Skeletal muscle cell (primary cell): ENCODE data around the gene PHOSPHO1.
A peak's percentile ranks its signal among the peaks of the same experiment; 100 is the strongest.
"Not testable (repeated sequence)": the region's sequence is repeated elsewhere in the genome, so short reads cannot be mapped to it uniquely, and the experiment has no call there.

Experiments
- DNase-seq: peaks from one replicate; pipeline ENCODE4 v3.0.0-alpha.2; 2010; ENCODE audit warnings: low read depth
- H3K4me3 ChIP-seq: 2 replicates; pipeline ENCODE4 v1.5.1; 2011; ENCODE audit warnings: low read depth, mild to moderate bottlenecking, control low read depth, low read length, moderate library complexity

PHOSPHO1 gene

DNA sequence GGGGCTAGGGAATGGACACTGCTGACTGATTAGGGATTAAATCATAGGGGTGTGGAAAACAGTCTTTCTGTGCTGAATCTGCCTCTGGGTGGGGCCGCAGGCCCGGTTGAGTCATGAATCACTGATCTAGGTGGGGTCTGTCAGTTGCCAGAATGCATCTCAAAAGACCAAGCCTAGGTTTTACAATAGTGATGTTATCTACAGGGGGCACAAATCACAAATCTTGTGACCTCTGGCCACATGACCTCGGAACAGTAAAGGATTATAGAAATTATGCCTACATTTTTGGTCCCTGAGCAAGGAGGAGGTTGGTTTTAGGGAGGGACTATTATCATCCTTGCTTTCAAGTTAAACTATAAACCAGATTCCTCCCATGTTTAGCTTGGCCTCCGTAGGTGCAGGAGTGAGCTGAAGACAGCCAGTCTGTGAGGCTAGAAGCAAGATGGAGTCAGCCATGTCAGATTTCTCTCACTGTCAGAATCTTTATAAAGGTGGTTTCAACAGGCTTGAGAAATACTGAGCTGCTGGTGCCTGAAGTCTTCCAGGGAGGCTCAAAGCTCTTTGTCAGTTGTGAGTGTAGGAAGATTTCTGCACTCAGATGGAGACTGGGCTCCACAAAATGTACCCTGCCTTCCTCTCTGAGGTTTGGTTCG, 33.1 kb downstream of the PHOSPHO1 start:
- no peak for DNase-seq
- H3K4me3 ChIP-seq: no peak overlapping the region

DNA sequence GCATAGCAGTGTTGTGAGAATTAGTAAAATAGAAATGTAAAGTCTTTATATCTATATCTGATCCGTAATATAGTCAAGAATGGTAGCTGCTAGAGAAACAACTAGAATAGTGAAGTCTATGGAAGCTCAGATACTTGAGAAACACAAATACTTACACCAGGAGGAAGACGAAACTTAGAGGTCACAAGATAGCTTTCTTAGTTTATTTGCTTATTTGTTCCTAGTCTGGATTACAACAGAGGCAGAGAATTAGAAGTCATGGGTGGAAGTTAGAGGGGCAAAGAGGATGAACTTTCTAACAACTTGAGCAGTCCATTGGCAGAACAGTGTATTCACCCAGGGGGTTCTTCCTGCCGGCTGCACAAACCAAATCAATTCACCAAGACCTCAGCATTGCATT, 34.1 kb downstream of the PHOSPHO1 start:
- DNase-seq: no peak
- H3K4me3 ChIP-seq: no peak overlapping the region

GRCh38 chr17:49195751-49196150, 34.8 kb downstream of the PHOSPHO1 start:
- DNase-seq: no peak
- no peak overlapping the region for H3K4me3 ChIP-seq

- peak overlapping the region; percentile 85 for H3K4me3 ChIP-seq
- no peak for DNase-seq
Observed at GRCh38 chr17:49194297-49194607, 36.3 kb downstream of the PHOSPHO1 start.

- H3K4me3 ChIP-seq: peak overlapping the region; percentile 85
- DNase-seq: peak; percentile 36
Observed at GRCh38 chr17:49193513-49194296, 36.9 kb downstream of the PHOSPHO1 start.

- H3K4me3 ChIP-seq: peak overlapping the region; percentile 85
- peak; percentile 42 for DNase-seq
Observed at GRCh38 chr17:49191917-49192741, 38.5 kb downstream of the PHOSPHO1 start.

DNA sequence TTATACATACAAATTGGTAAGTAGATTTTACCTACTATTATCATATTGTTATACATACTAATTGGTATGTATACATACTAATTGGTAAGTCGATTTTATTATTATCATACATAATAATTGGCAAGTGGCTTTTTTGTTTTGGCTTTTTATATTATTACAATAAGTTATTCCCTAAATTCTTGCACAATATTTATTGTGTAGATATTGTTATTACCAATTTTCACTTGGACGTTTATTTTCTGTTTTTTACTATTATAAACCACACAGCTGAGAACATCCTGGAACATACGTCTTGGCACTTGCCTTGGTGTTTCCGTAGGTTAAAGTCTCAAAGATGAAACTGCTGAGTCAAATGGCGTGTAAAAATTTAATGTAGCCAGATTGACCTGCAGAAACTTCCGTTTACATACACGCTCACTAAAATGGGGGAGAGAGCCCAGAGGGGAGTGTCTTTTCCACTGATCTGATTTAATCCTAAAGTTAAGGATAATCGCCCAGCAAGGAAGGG, 39.1 kb downstream of the PHOSPHO1 start:
- peak overlapping the region; percentile 85 for H3K4me3 ChIP-seq
- DNase-seq: no peak

DNA sequence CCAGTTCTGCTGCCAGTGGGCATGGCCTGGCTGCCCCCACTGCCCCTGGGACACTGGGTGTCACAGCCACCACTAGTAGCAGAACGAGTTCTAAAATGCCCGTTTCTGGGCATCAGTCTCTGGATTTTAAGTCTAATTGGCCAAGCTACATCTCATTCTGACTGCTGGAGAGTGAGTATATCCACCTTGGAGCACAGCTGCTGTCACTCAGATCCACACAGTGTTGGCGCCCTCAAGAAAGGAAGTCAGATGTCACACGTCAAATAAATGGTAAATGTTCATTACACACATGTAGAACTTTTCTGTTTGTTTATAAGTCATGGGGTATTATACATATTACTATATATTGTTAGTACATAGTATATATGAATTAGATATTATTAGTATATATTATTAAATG, 39.7 kb downstream of the PHOSPHO1 start:
- H3K4me3 ChIP-seq: no peak overlapping the region
- no peak for DNase-seq

DNA sequence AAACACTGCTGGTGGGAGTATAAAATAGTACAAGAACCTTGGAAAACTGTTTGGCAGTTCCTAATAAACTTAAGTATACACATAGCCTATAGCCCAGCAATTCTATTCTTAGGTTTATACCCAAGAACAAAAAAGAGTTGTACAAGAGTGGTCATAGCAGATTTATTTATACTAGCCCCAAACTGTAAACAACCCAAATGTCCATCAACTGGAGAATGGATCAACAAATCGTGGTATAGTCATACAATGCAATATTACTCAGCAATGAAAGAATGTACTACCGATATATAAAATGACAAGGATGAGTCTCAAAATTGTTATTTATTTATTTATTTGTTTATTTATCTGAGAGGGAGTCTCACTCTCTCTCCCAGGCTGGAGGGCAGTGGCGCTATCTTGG, 43.3 kb downstream of the PHOSPHO1 start:
- no peak overlapping the region for H3K4me3 ChIP-seq
- DNase-seq: no peak

GRCh38 chr17:49185381-49185780, 45.2 kb downstream of the PHOSPHO1 start:
- not testable (repeated sequence) for H3K4me3 ChIP-seq, DNase-seq

DNA sequence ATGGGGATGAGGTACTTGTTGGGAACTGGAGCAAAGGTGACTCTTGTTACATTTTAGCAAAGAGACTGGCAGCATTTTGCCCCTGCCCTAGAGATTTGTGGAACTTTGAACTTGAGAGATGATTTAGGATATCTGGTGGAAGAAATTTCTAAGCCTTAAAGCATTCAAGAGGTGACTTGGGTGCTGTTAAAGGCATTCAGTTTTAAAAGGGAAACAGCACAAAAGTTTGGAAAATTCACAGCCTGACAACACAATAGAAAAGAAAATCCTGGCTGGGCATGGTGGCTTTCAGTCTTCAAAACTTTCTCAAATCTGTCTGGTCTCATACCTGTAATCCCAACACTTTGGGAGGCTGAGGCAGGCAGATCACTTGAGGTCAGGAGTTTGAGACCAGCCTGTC, 46.1 kb downstream of the PHOSPHO1 start:
- DNase-seq, H3K4me3 ChIP-seq: not testable (repeated sequence)

DNA sequence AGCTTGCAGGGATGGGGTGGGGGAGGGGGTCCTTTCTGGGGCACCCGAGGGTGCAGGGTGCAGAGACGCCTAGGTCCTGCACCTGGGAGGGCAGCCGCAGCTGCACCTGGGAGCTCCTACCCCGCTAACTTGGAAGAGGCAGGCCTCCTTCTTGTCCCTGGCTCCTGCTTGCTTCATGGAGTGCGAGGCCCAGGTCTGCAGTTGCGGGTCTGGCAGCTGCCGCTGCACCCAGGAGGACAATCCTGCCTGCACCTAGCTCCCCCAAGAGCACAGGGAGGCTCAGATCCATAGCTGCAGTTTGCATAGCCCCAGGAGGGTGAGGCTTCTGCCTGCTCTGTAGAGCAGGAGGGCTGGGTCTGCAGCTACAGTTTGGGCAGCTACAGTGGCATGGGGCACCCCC, 46.8 kb downstream of the PHOSPHO1 start:
- H3K4me3 ChIP-seq: no peak overlapping the region
- no peak for DNase-seq

DNA sequence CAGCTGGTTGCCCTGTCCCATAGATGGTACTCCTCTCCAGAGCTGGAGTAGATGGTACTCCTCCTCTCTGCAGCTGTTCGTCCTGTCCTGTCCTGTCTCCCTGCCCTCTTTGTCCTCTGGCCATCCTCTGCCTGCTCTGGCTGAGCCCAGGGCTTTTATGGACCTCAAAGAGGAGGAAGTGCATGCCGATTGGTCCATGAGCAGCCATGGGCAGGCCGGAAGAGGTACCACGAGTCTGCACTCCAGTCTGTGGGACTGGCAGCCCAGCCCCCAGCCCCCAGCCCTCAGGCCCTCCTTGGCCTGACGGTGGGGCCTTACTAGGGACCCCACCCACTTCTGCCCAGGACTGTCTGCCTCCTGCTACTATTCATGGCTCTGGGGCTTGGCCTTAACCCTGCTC, 47.2 kb downstream of the PHOSPHO1 start:
- DNase-seq: no peak
- no peak overlapping the region for H3K4me3 ChIP-seq

DNA sequence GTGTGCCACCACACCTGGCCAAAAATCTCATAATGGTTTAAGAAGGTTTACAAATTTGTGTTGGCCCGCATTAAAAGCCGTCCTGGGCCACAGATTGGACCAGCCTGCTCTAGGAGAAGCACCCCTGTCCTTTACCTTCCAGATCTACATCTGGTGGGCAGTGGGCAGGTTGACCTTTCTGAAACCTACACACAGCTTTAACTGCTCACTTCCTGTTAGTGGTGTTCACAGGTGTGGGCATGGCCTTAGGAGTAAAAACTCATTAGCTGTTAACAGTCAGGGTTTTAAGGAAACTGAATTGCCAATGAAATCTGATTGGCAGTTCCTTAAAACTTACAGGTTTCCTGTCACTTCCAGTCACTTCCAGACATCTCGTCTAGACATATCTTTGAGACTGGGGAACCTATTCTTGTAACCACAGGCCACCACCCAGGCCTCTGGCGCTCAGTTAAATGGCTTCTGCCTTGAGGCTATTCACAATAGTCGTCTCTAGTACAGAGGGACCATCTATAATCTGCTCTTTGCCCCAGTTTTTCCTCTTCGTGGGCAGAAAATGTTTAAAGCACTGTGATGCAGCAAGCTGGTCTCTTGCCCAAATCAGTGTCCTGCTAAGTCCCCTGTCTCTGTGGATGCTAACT, 49.5 kb downstream of the PHOSPHO1 start:
- H3K4me3 ChIP-seq: no peak overlapping the region
- DNase-seq: no peak

- no peak overlapping the region for H3K4me3 ChIP-seq
- no peak for DNase-seq
Observed at GRCh38 chr17:49180303-49180702, 50.3 kb downstream of the PHOSPHO1 start.

DNA sequence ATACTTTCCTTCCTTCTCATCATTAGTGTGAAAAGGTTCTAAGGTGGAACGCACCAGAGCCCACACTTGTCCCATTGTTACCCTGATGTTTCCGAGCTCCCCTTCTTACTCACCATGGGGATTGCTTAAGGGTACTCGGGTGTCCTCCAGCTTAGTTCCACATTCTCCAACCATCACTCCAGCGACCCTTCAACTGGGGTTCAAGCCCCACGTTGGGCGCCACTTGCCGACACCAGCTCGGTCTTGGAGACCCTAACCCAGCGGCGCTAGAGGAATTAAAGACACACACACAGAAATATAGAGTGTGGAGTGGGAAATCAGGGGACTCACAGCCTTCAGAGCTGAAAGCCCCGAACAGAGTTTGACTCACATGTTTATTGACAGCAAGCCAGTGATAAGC, 54.6 kb downstream of the PHOSPHO1 start:
- H3K4me3 ChIP-seq, DNase-seq: not testable (repeated sequence)
